ENCODE data around the gene CHMP5.

CHMP5 gene

DNA sequence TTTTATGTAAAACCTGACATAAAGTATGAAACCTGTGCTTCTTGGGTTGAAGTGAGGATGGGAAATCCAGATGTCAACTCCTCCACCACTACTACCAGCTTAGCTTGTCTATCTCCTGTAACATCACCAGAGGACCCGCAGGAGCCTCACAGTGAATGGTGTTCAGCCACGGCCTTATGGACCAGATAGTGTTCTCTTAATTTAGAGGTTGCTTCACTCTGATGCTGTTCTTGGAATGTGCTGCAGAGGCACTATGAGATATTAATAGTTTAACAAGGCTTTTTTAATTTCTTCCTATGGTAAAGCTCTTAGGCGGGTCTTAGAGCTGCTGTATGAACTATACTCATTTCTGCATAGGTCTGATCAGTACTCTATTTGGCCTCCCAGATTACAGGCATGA, 53.4 kb downstream of the CHMP5 start:
- no peak for DNase-seq (ENCODE audit: low read depth in 2 of 2)

DNA sequence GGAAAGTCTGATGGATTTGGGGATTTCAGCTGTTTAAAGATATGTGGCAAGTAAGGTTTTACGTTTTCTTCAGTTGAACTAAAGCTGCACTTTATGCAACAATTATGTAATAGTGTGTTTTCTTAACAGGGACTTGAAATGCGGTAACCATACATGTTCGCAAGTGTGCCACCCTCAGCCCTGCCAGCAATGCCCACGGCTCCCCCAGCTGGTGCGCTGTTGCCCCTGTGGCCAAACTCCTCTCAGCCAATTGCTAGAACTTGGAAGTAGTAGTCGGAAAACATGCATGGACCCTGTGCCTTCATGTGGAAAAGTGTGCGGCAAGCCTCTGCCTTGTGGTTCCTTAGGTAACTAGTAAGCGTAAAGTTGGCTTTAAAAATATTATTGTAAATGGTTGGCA, 53.9 kb downstream of the CHMP5 start:
- no peak for DNase-seq (ENCODE audit: low read depth in 2 of 2)

DNA sequence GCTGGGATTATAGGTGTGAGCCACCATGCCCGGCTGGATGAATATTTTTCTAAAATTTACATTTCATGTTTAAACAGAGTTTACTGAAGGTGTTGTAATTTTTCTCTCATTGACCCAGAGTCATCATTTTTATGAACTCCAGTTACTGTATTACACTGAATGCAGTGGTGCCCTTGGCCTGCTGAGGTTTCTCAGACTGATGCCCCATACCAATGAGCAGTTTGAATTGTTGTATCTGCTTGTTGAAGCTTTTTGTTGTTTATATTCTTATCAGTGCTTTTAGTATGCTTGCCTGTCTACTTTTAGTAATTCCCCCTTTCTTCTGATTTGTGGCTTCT, 55.4 kb downstream of the CHMP5 start:
- DNase-seq (ENCODE audit: low read depth in 2 of 2), result no peak

DNA sequence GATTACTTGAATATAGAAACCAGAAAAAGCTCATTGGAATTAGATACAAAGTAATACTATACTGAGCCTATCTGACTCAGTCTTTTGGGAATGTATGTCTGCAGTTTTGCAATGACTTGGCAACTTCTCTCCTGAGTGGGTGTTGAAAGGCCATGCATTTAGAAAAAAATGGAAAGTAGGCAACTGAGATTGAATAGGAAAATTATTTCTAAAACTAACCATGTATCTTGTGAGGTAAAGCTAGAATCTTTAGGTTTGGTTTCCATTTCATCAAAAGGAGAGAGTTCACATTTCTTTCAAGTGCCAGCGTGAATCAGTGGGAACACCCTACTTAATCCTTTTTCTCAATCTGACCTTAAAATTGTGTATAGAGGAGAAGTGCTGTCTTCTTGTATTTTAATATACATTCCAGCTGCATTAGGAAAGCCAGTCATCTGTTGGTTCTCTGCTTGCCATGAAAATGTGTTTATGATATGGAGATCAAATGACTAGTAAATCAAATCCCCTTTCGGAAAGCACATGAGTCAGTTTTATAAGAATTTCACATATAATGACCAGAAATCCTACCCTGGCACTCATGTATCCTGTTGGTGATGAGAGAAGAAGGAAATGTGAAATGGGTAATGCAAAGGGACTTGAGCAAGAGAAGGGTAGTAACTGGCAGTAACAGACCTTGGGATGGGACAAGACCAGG, 55.9 kb downstream of the CHMP5 start:
- DNase-seq (ENCODE audit: low read depth in 2 of 2), result no peak

DNA sequence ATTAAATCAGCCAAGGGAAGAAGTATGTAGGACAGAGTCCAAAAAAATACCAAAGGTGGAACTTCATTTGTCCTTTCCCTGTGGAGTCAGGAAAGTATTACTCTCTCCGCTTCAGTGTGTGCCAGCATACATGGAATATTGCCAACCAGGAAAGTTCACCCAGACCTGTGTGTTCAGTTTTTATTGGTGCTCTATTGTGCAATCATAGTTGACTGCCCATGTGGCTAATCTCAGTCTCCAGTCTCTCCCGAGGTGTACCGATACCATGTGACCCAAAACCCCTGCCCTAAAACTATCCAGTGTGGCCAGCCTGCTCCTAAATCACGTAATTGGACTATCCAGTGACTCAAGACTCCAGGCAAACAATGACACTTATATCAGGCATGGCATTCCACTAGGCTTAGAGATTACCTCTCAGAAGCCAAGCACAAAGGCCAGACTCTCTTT, 64.3 kb downstream of the CHMP5 start:
- DNase-seq (ENCODE audit: low read depth in 2 of 2), result no peak

DNA sequence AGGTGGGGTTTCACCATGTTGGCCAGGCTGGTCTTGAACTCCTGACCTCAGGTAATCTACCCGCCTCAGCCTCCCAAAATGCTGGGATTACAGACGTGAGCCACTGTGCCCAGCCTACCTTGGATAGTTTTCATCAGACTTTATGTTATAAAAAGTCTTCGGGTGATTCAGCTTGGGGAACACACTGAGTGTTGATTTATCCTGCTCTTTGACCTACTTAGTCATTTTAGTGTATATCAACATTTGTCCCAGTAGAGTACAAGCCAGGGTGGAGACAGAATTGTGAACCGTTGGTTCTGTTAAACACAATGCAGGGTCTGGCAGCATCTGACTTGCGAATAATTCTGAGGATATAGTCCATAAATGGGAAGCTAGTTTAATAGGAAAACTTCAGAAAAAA, 65.1 kb downstream of the CHMP5 start:
- no peak for DNase-seq (ENCODE audit: low read depth in 2 of 2)

DNA sequence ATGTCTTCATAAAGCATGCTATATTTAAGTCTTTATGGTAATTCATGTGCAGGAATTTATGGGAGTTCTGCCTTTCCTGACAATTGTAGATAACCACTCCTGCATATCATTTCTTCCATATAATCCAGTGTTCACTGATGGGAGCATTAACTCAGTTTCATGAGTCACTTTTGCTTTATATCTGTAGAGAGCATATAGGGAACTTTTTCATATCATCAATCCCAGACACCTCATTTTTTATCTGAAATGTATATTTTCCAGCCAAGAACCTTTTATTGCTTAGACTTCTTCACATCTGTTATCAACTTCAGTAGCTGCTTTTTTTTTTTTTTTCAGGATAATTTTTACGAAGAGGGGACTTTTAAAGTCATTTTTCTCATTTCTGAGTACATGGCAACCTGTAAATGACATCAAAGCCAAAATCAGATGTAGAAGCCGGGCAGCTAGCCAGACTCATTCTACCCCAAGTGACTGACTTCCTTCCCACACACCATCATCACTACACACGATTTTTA, 66.6 kb downstream of the CHMP5 start:
- no peak for DNase-seq (ENCODE audit: low read depth in 2 of 2)
